Activated naive CD8-positive, alpha-beta T cell treated with anti-CD3 and anti-CD28 coated beads, Interleukin-2, amount 50 U/mL, for 24 hours (primary cell): ENCODE data around the gene CABLES2.
A peak's percentile ranks its signal among the peaks of the same experiment; 100 is the strongest.

Experiments used
- ATAC-seq: fragments of 150-1000 bp; cut with Tn5 transposase; one replicate; pipeline ENCODE4 v1.10.0; 2021
- DNase-seq: peaks from one replicate; pipeline ENCODE4 v3.0.0; 2021
- H3K27ac Mint-ChIP-seq: one replicate; pipeline ENCODE4 v1.8.0; 2021; ENCODE audit warnings: mild to moderate bottlenecking, mixed read lengths
- H3K27me3 Mint-ChIP-seq: one replicate; pipeline ENCODE4 v1.8.0; 2021; ENCODE audit warnings: mixed read lengths
- H3K36me3 Mint-ChIP-seq: one replicate; pipeline ENCODE4 v1.8.0; 2021; ENCODE audit warnings: low read depth, mixed read lengths
- H3K4me1 Mint-ChIP-seq: one replicate; pipeline ENCODE4 v1.8.0; 2021; ENCODE audit warnings: mixed read lengths
- H3K4me3 Mint-ChIP-seq: one replicate; pipeline ENCODE4 v1.8.0; 2021; ENCODE audit warnings: mild to moderate bottlenecking, moderate library complexity, mixed read lengths
- H3K9me3 Mint-ChIP-seq: one replicate; pipeline ENCODE4 v1.8.0; 2021; ENCODE audit warnings: mixed read lengths

Gene CABLES2

GRCh38 chr20:62407221-62407992 lies at the start of gene CABLES2:
Gene CABLES2 (minus strand): TSS chr20:62407285. CDS start chr20:62407276, 9 bp downstream.
- peak; percentile 90 for DNase-seq
- Mint-ChIP-seq H3K4me1 (peaks cover 23% of the 10 kb centered on the region), H3K4me3 (peak within 1 kb of the TSS; percentile 75), H3K36me3 (no peaks in the 10 kb centered on the region), H3K27me3 (no peaks in the 10 kb centered on the region), H3K27ac (peak within 1 kb of the TSS; percentile 78), H3K9me3 (no peaks in the 10 kb centered on the region)
- ATAC-seq: peak; percentile 91

- Mint-ChIP-seq H3K36me3 (no peaks in the 10 kb centered on the region), H3K4me1 (no peaks in the 10 kb centered on the region), H3K27me3 (peaks cover 4% of the 10 kb centered on the region), H3K4me3 (no peak overlapping the region), H3K27ac (no peak overlapping the region), H3K9me3 (no peaks in the 10 kb centered on the region)
- no peak for ATAC-seq
- DNase-seq: no peak
Observed at GRCh38 chr20:62455929-62456328, 48.8 kb upstream of the CABLES2 start.

GRCh38 chr20:62454904-62455636 lies 48.0 kb upstream of the CABLES2 start:
- Mint-ChIP-seq H3K36me3 (no peaks in the 10 kb centered on the region), H3K4me3 (no peak overlapping the region), H3K27ac (no peak overlapping the region), H3K27me3 (peaks cover 4% of the 10 kb centered on the region), H3K9me3 (no peaks in the 10 kb centered on the region), H3K4me1 (no peaks in the 10 kb centered on the region)
- DNase-seq: no peak
- ATAC-seq: no peak

- H3K4me3 Mint-ChIP-seq: no peak overlapping the region
- H3K4me1 Mint-ChIP-seq: no peaks in the 10 kb centered on the region
- H3K27me3 Mint-ChIP-seq: peaks cover 4% of the 10 kb centered on the region
- H3K9me3 Mint-ChIP-seq: no peaks in the 10 kb centered on the region
- H3K36me3 Mint-ChIP-seq: no peaks in the 10 kb centered on the region
- DNase-seq: no peak
- H3K27ac Mint-ChIP-seq: no peak overlapping the region
- no peak for ATAC-seq
Observed at GRCh38 chr20:62453186-62453808, 46.2 kb upstream of the CABLES2 start.

- Mint-ChIP-seq H3K36me3 (no peaks in the 10 kb centered on the region), H3K27ac (no peak overlapping the region), H3K27me3 (peaks cover 6% of the 10 kb centered on the region), H3K4me3 (no peak overlapping the region), H3K4me1 (no peaks in the 10 kb centered on the region), H3K9me3 (no peaks in the 10 kb centered on the region)
- ATAC-seq (no peak), DNase-seq (no peak)
Observed at GRCh38 chr20:62452475-62453095, 45.5 kb upstream of the CABLES2 start.

- Mint-ChIP-seq H3K27me3 (peaks cover 7% of the 10 kb centered on the region), H3K27ac (no peak overlapping the region), H3K4me1 (no peaks in the 10 kb centered on the region), H3K4me3 (no peak overlapping the region), H3K9me3 (no peaks in the 10 kb centered on the region), H3K36me3 (no peaks in the 10 kb centered on the region)
- ATAC-seq: no peak
- no peak for DNase-seq
Observed at GRCh38 chr20:62451970-62452369, 44.9 kb upstream of the CABLES2 start.

- Mint-ChIP-seq H3K27ac (no peak overlapping the region), H3K9me3 (no peaks in the 10 kb centered on the region), H3K36me3 (no peaks in the 10 kb centered on the region), H3K4me1 (no peaks in the 10 kb centered on the region), H3K27me3 (peaks cover 7% of the 10 kb centered on the region), H3K4me3 (no peak overlapping the region)
- ATAC-seq: no peak
- no peak for DNase-seq
Observed at GRCh38 chr20:62451156-62451767, 44.2 kb upstream of the CABLES2 start.

- ATAC-seq: no peak
Observed at GRCh38 chr20:62449951-62450691, 43.0 kb upstream of the CABLES2 start.

GRCh38 chr20:62448788-62449187 lies 41.7 kb upstream of the CABLES2 start:
- no peaks in the 10 kb centered on the region for H3K9me3 Mint-ChIP-seq
- H3K27ac Mint-ChIP-seq: no peak overlapping the region
- H3K4me1 Mint-ChIP-seq: no peaks in the 10 kb centered on the region
- ATAC-seq (no peak), DNase-seq (no peak)
- H3K27me3 Mint-ChIP-seq: peaks cover 5% of the 10 kb centered on the region
- H3K36me3 Mint-ChIP-seq: no peaks in the 10 kb centered on the region
- H3K4me3 Mint-ChIP-seq: no peak overlapping the region

More at GRCh38 chr20:62449951-62450691, 43.0 kb upstream of the CABLES2 start:
- no peak for DNase-seq
- Mint-ChIP-seq H3K9me3 (no peaks in the 10 kb centered on the region), H3K4me1 (no peaks in the 10 kb centered on the region), H3K27ac (no peak overlapping the region), H3K36me3 (no peaks in the 10 kb centered on the region), H3K4me3 (no peak overlapping the region), H3K27me3 (peaks cover 5% of the 10 kb centered on the region)

GRCh38 chr20:62448038-62448437 lies 41.0 kb upstream of the CABLES2 start:
- peaks cover 5% of the 10 kb centered on the region for H3K27me3 Mint-ChIP-seq
- no peak for DNase-seq
- no peaks in the 10 kb centered on the region for H3K9me3 Mint-ChIP-seq
- no peaks in the 10 kb centered on the region for H3K4me1 Mint-ChIP-seq
- no peak for ATAC-seq
- no peaks in the 10 kb centered on the region for H3K36me3 Mint-ChIP-seq
- H3K27ac Mint-ChIP-seq: no peak overlapping the region
- H3K4me3 Mint-ChIP-seq: no peak overlapping the region

- DNase-seq: no peak
- H3K4me3 Mint-ChIP-seq: no peak overlapping the region
- no peak overlapping the region for H3K27ac Mint-ChIP-seq
- H3K9me3 Mint-ChIP-seq: no peaks in the 10 kb centered on the region
- no peaks in the 10 kb centered on the region for H3K36me3 Mint-ChIP-seq
- peaks cover 5% of the 10 kb centered on the region for H3K27me3 Mint-ChIP-seq
- no peak for ATAC-seq
- H3K4me1 Mint-ChIP-seq: no peaks in the 10 kb centered on the region
Observed at GRCh38 chr20:62446888-62447869, 40.1 kb upstream of the CABLES2 start.

GRCh38 chr20:62446481-62446880 lies 39.4 kb upstream of the CABLES2 start:
- DNase-seq: no peak
- Mint-ChIP-seq H3K4me3 (no peak overlapping the region), H3K9me3 (no peaks in the 10 kb centered on the region), H3K27me3 (peaks cover 5% of the 10 kb centered on the region), H3K4me1 (no peaks in the 10 kb centered on the region), H3K27ac (no peak overlapping the region), H3K36me3 (no peaks in the 10 kb centered on the region)
- ATAC-seq: no peak
